Measurements from ENCODE around the gene TMEM108.
A peak's percentile ranks its signal among the peaks of the same experiment; 100 is the strongest.

The TMEM108 gene

DNA sequence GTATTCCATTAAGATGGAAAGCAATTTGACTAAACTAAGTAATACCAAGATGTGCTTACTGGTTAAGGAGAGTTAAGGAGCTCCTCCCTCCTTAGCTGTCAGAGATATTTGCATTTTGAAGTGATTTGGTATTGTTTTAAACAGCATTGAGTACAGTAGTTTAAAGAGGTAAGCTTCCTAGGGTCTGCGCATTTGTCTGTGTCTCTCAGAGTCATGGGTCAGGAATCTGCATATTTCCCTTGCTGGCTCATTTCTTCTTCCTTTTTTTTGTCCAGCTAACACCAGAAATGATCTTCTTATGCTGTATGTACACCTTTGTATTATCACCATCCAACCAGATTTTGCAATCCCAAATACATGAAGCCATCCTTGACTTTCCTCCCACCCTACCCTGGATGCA lies 198.7 kb downstream of the TMEM108 start:
- no peak for DNase-seq (ENCODE audit: low spot score)

DNA sequence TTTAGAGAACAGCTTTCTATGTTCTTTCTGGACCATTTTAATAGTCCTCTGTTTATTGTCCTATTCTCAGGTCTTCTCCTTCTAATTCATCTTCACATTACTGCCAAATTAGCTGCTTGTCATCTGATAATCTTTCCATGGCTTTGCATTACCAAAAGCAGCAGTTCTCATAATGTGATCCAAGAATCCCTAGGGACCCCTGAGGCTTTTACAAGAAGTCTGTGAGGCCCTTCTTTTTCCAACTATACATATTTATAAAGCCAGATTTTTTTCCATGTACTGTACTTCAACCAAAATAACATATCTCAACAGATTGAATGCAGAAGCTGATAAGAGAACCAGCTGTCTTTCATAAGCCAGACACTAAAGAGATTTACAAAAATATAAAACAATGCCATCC lies 199.2 kb downstream of the TMEM108 start:
- no peak for DNase-seq (ENCODE audit: low spot score)

- DNase-seq (ENCODE audit: low spot score), result no peak
Observed at GRCh38 chr3:133238015-133238414, 199.8 kb downstream of the TMEM108 start.

DNA sequence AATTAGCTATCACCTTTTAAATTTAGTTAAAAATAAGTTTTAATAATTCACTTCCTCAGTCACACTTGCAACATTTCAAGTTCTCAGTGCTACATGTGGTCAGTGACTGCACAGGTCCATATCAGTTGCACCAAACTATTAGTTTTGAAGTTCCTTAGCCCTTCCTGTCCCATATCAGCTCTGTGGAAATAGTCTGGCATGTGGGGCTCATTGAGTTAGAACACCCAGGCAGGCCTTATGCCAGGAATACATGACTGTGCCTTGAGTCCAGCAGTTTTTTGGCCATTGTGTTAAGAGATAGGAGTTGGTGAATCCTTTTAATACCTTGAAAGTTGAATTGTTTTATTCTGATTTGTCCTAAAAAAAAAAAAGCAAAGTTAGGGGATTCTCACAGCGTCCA lies 207.9 kb downstream of the TMEM108 start:
- DNase-seq (ENCODE audit: low spot score), result no peak

DNA sequence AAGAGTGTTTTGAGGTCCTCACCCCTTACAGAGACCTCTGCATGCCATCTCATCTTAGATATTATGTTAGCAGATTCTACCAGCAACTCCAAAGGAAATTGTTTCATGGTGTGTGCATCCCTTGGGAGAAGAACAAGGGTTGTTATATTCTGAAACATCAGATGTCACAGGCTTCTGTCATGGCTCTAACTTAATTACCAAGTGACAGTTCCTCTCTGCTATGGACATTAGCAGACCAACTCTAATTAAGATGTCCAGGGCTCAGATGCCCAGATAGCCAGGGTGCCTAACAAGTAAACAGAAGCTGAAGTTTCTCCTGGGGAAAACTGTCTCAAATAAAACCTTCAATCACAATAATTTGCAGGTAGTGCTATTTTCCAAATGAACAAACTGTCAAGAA lies 208.6 kb downstream of the TMEM108 start:
- no peak for DNase-seq (ENCODE audit: low spot score)

DNA sequence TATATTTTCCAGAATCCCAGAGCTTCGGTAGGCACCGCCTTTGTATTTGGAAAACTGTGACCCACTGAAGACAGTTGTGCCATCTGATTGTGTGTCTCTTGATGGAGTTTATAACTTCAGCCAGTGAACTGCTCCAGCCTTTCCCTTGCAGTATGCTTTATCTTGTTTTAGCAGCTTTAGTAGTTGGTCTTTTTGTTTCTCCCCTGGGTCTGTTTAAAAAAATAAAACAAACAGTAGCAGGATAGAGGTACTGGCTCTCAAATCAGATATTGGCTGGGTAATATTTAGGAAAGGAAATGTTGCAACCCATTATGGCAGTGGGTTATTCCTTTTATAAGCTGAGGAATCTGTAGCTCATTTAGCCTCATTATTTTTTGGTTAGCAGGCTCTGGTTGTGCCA lies 210.2 kb downstream of the TMEM108 start:
- DNase-seq (ENCODE audit: low spot score), result no peak

- DNase-seq (ENCODE audit: low spot score), result no peak
Observed at GRCh38 chr3:133249490-133249889, 211.3 kb downstream of the TMEM108 start.

DNA sequence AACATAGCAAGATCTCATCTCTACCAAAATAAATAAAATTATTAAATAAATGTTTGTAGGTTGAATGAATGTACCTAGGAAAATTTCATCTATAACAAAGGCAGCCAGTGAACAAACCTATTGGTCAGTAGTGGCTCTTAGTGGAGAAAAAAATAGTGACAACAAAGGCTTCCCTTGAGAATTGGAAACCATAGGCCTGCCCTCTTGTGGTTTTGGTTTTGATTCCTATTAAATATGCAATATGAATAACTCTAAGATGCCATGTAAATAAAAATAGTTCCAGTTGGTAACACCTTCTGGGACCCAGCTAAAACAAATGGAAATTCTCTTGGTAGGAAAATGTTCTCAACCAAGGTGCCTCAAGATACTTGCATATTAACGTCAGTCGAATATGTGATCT lies 216.0 kb downstream of the TMEM108 start:
- DNase-seq (ENCODE audit: low spot score), result no peak

DNA sequence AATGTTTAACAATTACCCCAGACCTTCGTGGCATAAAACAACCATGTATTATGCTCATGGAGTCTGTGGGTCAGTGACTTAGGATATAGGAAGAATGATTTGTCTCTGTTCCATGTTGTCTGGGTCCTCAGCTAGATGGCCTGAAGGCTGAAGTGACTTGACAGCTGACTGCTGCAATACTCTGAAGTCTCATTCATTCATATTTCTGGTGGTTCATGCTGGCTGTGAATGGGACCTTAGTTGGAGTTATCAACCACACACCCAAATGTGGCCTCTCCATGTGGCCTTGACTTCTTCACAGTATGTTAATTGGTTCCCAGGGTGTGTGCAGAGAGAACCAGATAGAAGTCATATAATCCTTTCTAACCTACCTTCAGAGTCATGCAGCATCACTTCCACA lies 216.5 kb downstream of the TMEM108 start:
- DNase-seq (ENCODE audit: low spot score), result no peak

DNA sequence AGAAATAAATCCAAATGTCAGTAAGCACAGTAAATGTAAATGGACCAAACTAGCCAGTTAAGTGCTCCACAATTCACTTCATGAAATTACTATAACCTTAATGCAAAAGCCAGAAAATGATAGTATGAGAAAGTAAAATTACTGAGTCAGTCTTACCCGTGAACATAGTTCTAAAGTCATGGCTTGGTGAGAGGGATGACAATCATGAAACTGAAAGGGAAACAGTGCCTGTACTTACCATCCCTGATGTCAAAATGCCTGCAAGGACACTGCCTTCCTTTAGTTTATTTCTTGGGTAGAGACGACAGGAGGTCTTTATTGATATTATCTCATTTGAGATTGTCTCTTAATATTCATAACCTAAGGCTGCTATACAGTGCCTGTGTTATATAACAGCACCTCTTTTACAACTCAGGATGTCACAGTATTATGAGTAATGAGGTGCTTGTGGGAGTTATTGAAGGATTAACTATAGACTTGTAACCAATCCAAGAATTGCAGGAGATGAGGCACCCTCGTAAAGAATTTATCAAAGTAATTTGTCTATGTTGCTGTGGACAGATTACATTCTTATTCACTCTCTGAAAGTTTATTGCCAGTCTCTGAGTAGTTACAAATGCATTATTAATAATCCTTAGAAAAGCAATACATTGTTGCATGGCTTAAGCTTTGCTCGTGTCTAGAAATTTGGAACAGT lies 218.7 kb downstream of the TMEM108 start:
- DNase-seq (ENCODE audit: low spot score), result peak; percentile 5

DNA sequence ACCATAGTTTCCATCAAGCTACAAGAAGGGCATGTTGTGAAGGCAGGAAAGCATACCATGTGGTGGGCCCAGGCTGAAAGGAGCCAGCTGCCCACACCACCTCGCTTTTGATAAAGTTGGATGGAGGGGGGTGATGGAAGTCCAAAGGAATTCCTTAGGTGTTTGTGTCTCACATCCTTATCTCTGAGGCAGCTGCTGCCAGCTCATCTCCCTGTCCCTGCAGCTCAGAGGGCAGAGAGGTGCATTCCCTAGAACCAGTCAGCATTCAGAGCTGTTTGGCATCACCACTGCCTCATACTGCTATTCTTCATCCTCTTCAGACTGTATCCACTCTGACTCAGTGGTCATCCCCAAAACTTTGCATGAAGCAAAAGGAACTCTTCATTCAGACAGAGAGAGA lies 220.2 kb downstream of the TMEM108 start:
- DNase-seq (ENCODE audit: low spot score), result peak; percentile 67

- DNase-seq (ENCODE audit: low spot score), result no peak
Observed at GRCh38 chr3:133259767-133260166, 221.6 kb downstream of the TMEM108 start.

DNA sequence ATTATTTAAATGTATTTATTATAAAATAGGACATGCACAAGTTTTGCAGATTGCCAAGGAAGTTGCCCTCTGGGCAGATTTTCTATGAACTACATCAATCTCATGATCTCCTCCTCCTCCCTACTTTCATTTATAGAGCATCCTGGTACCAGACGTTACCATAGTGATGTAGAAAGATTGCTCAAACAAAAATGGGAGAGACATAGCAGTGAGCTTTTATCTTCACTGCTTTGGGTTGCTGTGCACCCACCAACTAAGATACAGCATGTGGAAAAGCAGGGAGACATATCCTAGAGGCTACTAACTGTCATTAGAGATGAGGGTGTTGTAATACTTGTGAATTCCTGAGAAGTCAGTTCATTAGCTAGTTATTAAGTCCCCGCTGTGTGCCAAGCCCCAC lies 224.1 kb downstream of the TMEM108 start:
- DNase-seq (ENCODE audit: low spot score), result no peak

DNA sequence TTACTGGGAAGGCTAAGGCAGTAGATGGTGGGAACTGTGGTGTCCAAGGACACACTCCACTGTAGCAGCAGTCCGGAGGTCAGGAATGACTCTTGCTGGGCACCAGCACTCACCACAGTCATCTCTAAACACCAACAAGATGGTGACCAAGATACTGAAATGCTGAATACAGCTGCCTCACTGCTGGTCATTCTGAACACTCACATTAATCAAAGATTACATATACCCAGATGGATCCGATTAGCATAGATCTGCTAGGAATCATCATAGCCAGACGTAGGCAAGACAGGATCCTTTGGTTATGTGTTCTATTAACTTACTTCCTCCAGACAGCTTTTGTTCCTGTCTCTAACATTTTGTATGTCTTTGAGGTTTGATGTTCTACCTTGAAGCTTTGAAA lies 226.7 kb downstream of the TMEM108 start:
- DNase-seq (ENCODE audit: low spot score), result no peak

DNA sequence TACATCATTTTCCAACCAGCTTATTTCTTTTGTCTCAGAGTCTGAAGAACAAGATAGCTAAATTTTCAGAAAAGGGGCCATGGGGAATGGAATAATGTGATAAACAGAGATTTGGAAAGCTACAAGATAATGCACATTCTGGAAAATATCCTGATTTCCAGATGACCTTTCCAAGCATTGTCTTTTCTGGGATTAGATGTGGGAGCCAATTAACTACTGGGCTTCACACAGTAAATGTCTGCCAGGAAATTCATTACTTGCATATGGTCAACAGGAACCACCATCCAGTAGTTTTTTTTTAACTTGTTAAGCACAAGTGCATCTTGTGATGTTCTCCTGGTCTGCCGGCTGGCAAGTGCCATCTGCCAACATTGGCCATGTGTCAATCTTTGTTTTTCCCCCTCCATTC lies 230.5 kb downstream of the TMEM108 start:
- no peak for DNase-seq (ENCODE audit: low spot score)

- no peak for DNase-seq (ENCODE audit: low spot score)
Observed at GRCh38 chr3:133269393-133269792, 231.2 kb downstream of the TMEM108 start.

- no peak for DNase-seq (ENCODE audit: low spot score)
Observed at GRCh38 chr3:133270631-133271030, 232.4 kb downstream of the TMEM108 start.

DNA sequence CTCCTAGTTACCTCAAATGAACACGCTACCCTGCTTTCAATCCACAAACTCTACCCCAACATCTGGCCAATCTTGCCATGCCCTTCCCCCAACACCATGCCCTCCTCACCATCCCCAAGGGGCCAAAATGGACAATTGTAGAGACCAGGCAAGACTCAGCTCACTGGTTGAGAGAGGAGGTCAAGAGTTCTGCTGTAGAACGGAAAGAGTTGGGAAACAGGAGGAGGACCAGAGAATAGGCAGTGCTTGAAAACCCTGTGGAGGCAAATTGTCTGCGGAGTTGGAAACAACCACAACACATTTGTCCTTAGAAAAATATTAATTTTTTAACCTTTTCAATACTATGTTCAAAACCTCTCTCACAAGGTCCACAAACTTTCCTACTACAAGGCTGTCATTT lies 232.9 kb downstream of the TMEM108 start:
- no peak for DNase-seq (ENCODE audit: low spot score)

DNA sequence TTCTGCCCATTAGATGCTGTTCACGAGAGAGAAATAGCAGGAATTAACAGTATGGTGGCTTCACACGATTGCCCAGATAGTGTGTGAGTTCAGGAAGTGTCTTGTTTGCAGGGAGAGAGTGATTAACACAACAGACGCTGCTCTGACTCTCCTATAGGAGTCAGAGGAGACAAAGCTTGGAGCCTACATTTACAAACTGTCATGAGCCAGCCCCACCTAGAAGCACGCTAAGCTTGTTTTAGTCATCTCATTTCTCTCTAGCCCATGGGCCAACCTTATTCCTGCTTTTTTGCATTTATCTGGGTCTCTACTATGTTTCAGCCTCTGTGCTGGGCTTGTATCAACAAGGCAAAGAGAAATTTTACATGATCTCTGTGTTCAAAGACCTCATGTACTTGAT lies 233.3 kb downstream of the TMEM108 start:
- no peak for DNase-seq (ENCODE audit: low spot score)

DNA sequence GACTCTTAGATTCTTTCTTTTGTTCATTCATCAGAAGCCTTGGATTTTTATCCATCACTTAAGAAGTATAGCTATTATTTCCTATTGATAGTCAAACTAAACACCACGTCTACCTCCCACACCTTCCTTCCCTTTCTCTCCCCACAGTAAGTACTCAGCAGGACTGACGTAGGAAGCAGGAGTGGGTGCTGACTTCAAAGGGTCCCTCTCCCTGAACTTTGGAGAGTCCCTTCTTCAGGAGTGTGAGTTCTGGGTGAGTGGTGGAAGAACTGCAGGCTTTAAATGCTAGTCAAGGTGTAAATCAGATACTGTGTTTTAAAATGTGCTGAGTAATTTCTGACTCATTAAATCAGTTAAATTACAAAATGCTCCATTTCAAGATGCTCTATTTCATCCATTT lies 235.2 kb downstream of the TMEM108 start:
- no peak for DNase-seq (ENCODE audit: low spot score)

GRCh38 chr3:133274477-133274876 lies 236.3 kb downstream of the TMEM108 start:
- no peak for DNase-seq (ENCODE audit: low spot score)

- no peak for DNase-seq (ENCODE audit: low spot score)
Observed at GRCh38 chr3:133276594-133276993, 238.4 kb downstream of the TMEM108 start.

DNA sequence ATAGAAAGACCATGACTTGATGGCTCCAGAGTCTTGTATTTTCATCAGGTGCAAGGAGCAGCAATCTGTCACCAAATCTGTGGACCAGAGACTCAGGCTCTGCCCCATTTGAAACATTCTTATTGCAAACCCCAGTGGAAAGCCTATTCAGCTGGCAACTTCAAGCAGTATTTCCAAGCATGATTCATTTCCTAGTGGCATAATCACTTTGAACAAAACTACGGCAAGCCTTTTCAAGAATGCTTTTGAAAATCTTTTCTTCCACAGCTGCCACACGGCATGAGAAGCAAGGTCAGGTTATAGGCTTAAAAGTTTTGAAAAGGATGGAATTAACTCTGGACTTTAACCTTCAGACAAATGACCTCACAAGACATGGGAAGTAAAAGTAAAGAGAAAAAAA lies 239.6 kb downstream of the TMEM108 start:
- DNase-seq (ENCODE audit: low spot score), result peak; percentile 6

DNA sequence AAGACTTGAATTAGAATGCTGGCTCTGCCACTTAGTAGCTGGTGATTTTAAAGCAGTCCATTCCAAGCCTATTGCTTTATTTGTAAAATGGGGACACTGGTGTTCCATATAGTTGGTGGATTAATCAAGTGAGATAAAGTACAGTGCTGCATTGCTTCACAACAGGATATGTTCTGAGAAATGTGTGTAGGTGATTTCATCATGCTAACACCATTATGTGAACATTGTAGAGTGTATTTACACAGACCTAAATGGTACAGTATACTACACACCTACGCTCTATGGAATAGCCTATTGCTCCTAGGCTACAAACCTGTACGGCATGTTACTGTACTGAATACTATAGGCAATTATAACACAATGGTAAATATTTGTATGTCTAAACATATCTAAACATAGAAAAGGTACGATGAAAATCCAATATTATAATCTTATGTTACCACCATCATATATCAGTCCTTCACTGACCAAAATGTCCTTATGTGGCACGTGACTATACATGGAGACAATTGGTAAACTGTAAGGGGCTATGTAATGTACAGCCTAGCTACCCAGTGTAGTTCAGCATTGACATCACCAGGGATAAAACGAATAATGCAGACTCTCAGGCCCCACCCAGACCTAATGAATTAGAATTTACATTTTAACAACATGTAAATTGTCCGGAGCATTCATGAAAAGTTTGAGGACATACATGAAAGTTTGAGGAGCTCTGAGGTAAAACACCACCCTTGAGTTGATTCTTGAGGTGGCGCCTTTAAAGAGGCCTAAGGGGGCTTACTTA lies 240.3 kb downstream of the TMEM108 start:
- DNase-seq (ENCODE audit: low spot score), result no peak

Data from kidney tubule cell (primary cell).